ENCODE data around the gene EMC10.
"Not testable (repeated sequence)": the region's sequence is repeated elsewhere in the genome, so short reads cannot be mapped to it uniquely, and the experiment has no call there.

Gene EMC10

GRCh38 chr19:50513746-50514345 is 37.5 kb downstream of the EMC10 start, which contains the start of gene ASPDH:
Gene ASPDH, minus strand, starts transcription at chr19:50513913. Its CDS starts 90 bp downstream, at chr19:50513823.
- no peak for DNase-seq (ENCODE audit: low read depth, low spot score)

DNA sequence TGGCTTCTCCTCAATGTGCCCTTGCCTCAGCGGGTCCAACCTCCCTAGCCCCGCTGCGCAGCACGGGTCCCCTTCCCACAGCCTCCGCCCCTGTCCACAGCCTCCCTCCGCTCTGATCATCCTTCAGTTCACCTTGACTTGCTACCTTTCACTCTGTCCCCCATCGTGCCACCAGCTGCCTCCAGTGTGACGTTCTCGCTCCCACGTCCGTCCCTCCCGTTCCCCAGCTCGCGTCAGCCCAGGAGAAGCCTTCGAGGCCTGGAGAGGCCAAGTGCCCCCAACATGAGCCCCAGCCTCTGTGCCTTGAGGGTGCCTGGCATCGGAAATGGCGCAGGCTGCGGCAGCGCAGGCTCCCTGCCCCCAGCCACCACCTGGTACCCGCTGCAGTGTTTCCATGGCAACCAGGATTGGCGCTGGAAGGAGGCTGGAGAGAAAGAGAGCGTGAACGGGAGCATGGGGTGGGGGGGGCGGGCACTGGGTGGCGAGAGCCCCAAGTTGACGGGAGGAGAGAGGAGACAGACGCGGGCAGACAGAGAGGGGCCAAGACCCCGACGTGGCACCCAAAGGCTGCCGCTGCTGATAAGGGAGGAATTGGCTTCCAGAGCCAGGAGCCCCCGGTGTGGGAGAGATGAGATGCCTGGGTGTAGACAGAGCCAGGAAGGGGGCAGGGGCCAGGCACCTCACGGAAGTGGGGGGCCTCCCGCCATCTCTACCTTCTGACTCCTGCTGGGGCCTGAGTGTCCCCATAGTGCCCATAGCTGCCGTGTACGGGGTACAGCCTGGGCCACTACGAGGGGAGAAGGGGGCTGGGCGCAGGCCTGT is 38.2 kb downstream of the EMC10 start:
- no peak for DNase-seq (ENCODE audit: low read depth, low spot score)

- DNase-seq (ENCODE audit: low read depth, low spot score): no peak
Observed at GRCh38 chr19:50515168-50515561, 38.9 kb downstream of the EMC10 start.

- no peak for DNase-seq (ENCODE audit: low read depth, low spot score)
Observed at GRCh38 chr19:50516456-50516855, 40.1 kb downstream of the EMC10 start.

- DNase-seq (ENCODE audit: low read depth, low spot score): no peak
Observed at GRCh38 chr19:50516964-50517703, 40.8 kb downstream of the EMC10 start.

DNA sequence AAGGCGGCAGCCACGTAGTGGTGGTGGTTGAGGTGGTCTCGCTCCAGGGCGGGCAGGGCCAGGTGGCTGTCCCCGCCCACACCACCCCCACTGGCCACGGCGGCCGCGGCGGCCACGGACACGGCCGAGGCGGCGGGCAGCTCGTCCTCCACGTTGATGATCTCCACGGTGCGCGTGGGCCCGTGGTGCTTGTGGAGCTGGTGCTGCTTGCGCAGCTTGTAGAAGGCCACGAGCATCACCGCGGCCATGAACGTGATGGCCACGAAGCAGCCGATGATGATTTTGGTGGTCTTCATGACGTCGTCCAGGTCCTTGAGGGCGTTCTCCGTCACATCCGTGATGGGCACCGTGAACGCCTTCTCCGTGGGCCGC is 41.4 kb downstream of the EMC10 start:
- DNase-seq (ENCODE audit: low read depth, low spot score): no peak

GRCh38 chr19:50518091-50519005 is 42.0 kb downstream of the EMC10 start:
- no peak for DNase-seq (ENCODE audit: low read depth, low spot score)

DNA sequence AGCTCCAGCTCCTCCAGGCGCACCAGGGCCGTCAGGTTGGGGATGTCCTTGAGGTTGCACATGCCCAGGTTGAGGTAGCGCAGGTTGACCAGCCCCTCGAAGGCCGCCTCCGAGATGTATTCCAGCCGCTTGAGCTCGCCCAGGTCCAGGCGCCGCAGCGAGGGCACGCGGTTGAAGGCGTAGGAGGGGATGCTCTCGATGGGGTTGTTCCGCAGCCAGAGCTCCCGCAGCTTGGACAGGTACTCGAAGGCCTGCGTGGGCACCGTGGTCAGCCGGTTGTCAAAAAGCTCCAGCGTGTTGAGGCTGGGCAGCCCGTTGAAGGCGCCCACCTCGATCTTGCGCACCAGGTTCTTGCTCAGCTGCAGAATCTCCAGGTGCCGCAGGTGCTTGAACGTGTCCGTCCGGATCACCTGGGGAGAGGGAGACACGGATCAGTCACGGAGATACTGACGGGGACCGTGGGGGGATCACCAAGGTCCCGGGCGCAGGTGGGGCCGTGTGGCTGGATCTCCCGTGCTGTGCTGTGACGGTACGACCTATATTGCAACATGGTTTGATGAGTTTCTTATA is 42.8 kb downstream of the EMC10 start:
- no peak for DNase-seq (ENCODE audit: low read depth, low spot score)

DNA sequence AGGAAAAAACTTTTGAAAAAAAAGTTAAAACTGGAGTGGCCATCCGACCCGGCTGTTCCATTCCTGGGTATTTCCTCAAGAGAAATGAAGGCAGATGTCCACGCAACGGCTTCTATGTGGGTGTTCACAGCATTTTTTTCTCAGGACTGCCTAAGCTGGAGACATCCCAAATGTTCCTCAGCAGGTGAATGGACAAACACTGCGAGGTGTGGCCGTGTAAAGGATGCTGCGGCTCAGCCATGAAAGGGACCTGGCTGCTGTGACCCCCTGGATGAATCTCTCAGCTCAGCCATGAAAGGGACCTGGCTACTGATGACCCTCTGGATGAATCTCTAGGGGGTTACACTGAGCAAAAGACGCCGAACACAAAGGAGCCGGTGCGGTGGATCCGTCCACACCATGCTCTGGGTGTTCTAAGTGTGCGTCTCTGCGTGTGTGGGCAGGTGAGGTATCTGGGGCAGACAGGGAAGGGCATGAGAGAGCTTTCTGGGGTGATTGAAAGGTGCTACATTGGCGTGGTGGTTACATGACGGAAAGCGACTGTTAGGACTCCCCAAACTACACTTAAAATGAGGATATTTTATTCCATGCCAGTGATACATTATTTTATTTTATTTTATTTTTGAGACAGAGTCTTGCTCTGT is 44.6 kb downstream of the EMC10 start:
- DNase-seq (ENCODE audit: low read depth, low spot score): no peak

DNA sequence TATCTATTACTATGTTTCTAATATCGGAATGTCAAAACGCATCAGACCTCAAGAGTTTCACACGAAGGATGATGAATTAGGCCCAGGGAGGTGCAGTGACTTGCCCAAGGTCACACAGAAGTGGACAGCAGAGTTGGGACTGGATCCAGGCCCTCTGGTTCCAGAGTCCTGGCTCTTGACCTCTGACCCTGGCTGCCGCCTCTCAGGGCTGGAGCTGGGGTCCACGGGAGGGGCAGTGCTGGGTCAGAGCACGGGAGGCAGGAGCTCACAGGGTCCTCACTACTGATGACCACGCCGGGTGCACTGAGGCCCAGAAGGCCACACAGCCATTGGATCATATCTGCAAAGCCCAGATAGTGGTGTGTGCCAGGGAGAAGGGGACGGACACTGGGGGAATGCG is 46.6 kb downstream of the EMC10 start:
- DNase-seq (ENCODE audit: low read depth, low spot score): no peak

- not testable (repeated sequence) for DNase-seq (ENCODE audit: low read depth, low spot score)
Observed at GRCh38 chr19:50528052-50528451, 51.7 kb downstream of the EMC10 start.

DNA sequence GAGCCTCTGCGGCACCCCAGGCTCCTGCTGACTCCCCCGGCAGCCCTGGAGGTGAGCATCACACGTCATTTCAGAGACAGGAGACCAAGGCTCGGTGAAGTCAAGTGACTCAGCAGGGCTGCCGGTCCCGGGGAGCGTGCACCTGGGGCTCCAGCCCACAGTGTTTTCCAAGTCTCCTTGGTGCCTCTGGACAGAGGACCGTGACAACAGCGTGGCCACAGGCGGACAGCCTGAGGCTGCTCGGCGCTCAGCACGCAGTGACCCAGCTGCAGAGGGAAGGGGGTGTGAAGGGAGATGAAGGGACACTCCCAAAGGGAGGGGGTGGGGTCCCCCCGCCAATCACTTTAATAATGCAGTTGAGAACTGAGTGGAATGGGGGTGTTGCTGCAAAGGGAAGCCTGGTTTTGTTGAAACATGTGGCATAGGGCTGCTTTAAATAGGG is 54.9 kb downstream of the EMC10 start:
- no peak for DNase-seq (ENCODE audit: low read depth, low spot score)

DNA sequence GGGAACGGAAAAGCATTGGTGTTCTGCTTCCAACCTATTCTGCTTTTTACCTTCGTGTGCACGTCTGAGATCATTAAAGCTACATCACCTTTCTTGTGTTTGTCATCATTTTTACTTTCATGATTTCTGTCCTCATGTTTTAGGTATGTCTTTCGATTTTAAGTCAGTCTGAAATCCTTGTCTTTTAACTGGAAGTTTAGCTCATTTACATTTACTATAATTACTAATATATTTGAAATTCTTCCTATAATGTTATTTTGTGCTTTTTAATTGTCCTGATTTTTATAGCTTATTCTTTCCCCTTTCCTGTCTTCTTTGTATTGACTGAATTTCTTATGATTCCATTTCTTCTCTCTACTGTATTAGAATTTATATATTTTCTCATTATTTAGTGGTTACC is 56.6 kb downstream of the EMC10 start:
- DNase-seq (ENCODE audit: low read depth, low spot score): no peak

DNA sequence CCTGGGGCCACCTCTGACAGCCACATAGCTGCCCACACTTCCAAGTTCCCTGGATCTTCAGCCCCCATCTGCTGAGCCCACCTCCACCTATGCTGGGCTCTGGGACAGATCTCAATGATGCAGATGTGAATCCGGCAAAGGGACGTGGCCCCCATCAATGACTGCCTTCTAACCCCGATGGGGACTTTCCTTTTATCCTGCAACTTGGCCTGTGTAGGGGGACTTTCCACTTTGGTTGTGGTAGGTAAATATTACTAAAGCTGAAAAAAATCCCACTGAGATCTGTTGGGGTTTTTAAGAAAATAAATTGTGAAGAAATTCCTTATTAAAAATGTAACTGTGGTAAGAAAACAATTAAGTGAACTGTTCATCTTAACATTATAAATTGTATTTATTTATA is 58.2 kb downstream of the EMC10 start:
- DNase-seq (ENCODE audit: low read depth, low spot score): no peak

GRCh38 chr19:50535672-50536187 is 59.4 kb downstream of the EMC10 start:
- DNase-seq (ENCODE audit: low read depth, low spot score): no peak

- no peak for DNase-seq (ENCODE audit: low read depth, low spot score)
Observed at GRCh38 chr19:50536662-50537305, 60.5 kb downstream of the EMC10 start.

DNA sequence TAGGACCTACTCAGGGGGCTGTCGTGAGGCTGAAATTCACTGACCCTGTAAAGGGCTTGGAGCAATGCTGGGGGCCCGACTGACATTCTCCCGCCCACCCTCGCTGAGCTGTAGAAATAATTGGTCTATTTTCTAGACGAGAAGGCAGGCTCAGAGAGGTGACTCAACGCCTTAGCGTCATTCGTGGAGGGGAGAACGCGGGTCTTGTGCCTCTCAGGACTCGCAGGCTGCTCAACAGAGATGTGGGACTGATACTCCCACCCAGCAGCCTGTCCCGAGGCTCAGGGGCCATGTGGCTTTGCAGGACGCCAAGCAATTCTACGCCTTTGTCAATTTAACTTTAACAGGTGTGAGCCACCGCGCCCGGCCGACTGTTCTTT is 61.0 kb downstream of the EMC10 start:
- no peak for DNase-seq (ENCODE audit: low read depth, low spot score)

GRCh38 chr19:50537769-50538230 is 61.5 kb downstream of the EMC10 start:
- DNase-seq (ENCODE audit: low read depth, low spot score): peak; percentile 28

Data from smooth muscle cell of the brain vasculature (primary cell).